ENCODE measurements around the gene AMIGO2.

DNA sequence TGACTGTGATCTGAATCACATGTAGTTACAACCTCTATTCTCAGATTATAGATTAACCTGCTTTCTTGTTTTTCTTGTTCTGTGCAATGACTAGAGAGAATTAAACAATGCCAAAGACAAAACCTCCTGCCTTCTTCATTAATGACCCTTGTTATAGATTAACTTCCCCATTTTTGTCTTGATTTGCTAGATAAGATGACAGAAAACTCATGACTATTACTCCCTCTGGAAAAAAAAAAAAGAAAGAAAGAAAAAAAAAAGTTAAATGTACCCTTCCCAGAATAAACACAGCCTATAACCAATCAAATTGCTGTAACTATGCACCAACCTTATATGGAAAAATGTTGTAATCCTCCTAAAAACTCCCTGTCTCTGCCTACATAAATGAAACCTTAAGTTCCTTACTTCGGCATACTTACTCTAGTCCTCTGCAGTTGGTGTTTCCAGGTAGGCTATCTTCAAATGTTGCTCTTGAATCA lies 41.5 kb downstream of the AMIGO2 start:
- TF ChIP-seq, protein P1, sequence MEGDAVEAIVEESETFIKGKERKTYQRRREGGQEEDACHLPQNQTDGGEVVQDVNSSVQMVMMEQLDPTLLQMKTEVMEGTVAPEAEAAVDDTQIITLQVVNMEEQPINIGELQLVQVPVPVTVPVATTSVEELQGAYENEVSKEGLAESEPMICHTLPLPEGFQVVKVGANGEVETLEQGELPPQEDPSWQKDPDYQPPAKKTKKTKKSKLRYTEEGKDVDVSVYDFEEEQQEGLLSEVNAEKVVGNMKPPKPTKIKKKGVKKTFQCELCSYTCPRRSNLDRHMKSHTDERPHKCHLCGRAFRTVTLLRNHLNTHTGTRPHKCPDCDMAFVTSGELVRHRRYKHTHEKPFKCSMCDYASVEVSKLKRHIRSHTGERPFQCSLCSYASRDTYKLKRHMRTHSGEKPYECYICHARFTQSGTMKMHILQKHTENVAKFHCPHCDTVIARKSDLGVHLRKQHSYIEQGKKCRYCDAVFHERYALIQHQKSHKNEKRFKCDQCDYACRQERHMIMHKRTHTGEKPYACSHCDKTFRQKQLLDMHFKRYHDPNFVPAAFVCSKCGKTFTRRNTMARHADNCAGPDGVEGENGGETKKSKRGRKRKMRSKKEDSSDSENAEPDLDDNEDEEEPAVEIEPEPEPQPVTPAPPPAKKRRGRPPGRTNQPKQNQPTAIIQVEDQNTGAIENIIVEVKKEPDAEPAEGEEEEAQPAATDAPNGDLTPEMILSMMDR (conservative IDR thresholded peaks at IDR 0.05 in 1 of 2, IDR thresholded peaks at IDR 0.05 in 1 of 2; ENCODE audit: low read depth in 1 of 2, low read length in 2 of 2): no peak
- TF ChIP-seq EZH2 (IDR thresholded peaks at IDR 0.05; ENCODE audit: low read length, missing control alignments): no peak

Measured in fibroblast of lung (primary cell).